ENCODE measurements around the gene PSD4.

Gene PSD4

DNA sequence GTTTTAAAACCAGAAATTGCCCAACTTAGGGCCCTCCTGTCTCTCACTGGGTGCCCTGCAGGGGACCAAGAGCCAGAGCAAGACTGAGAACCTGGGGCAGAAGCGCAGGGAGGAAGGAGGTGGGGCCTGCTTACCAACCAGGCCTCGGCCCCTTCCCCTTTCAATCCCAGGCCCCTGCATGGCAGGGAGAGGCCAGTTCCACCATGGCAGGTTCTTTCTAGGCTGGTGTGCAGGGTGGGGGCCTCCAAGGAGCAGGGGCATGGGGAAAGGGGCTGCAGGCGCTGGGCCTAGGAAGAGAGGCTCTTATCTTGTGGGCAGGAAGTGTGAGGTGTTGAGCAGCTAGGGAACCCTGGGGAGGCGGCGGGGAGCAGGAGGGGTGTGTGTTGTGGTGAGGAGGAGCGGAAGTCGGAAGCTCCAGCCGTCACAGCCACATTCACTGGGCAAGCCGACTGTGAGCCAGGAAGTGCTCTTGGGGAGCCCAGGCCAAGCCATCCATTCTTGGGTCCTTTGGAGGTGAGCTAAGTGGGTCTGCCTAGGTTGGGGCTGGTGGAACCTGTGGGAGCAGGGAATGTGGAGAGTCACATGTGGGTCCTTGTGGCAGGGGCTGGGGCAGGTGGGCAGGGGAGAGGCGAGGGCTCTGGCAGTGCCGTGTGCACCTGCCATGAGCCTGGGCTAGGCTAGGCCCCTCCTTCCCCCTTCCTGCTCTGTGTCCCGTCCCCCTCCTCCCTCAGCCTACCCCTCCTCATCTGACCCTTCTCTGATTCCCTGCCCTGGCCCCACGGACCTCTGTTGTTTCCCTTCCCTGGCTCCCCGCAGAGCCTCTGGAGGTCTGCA is at the start of gene PSD4:
Gene PSD4, plus strand, starts transcription at position 430 of the 834 bp plus-strand sequence. CDS start 8,486 bp downstream, outside the sequence.
- DNase-seq: no peak

DNA sequence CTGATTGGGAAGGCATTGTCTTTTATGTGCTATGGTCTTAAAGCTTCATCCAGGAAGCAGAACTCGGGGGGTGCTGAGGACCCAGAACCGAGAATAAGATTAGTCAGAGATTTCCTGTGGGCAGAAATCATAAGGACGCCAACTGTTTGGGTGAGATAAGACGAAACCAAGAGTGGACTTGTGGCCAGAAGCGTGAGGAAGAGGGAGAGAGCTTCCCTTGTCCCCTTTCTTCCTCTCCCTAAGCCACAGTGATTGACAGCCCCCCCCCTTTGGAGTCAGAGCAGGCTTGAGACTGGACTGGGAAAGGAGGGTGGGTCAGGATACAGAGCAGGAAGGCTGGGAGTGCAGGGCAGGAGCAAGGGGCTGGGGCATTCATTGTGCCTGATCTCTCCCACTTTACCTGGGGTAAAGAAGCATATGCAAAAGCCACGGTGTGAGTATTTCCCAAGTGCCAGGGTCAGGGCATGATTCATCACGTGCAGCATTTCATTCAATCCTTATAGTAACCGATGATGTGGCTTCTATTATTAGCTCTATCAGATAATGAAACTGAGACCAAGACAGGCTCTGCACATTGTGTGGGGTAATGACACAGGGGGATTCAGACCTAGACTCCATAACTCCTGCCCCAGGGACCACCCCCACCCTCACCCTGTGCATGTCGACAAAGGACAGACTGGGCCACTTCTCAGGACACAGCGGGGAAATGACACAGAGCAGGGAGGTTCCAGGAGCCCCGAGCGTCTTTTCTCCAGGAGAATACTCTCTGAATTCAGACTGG is 49.4 kb upstream of the PSD4 start:
- no peak for DNase-seq

DNA sequence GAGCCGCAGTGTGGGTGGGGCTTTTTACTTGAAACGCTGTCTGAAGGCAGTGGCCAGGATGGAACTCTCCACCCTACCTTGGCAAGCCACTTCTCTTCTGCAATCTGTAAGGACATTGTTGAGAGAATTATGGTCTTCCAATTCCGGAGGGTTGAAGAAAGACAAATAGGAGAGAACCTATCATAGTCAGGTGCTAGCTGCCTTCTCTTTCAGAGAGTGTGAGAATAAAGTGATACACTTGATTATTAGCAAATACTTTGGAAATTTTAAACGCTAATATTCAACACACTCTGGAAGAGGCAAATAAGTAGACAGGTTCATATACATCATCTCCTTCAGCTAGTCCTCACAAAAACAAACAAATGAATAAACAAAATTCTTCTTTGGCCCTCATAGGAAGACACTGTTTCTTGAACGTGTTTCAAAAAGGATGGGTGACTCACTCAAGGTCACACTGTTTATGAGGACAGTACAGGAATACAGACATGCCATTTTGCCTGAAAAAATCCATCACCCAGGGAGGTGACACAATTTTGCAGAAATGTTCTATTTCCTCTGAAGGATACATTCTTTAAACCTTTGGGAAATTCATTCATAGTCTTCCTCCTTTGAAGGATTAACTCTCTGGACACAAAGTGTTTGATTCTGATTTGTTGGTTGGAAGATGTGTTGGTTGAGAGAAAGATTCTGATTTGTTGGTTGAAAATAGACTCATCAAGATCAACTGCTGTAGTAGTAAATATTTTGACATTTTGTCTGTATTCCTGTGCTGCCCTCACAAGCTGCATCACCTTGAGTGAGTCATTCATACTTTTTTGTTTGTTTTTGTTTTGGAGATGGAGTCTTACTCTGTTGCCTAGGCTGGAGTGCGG is 48.6 kb upstream of the PSD4 start:
- DNase-seq: no peak

DNA sequence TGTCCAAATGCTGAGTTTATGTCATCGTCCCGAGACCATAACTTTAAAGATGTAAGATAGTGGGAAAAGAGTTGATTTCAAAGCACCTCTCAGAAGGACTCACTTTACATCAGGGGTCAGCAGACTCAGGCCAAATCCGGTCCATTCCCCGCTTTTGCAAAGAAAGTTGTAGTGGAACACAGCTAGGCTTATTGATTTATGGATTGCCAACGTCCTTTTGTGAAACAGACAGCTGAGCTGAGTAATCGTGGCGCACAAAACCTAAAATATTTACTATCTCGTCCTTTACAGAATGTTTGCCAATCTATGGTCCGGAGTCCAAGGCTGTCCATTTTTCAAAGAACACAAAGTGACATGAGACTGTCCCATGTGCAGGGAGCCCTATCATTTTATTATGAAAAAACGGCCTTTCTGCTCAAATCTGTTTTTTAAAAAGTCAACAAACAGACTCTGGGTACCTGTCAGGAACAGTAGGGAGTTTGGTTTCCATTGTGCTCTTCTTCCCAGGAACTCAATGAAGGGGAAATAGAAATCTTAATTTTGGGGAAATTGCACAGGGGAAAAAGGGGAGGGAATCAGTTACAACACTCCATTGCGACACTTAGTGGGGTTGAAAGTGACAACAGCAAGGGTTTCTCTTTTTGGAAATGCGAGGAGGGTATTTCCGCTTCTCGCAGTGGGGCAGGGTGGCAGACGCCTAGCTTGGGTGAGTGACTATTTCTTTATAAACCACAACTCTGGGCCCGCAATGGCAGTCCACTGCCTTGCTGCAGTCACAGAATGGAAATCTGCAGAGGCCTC is 46.7 kb upstream of the PSD4 start, which contains the start of gene IL1RN:
Gene IL1RN, plus strand, starts transcription at position 754 of the 801 bp plus-strand sequence. Its CDS starts 27 bp downstream, at position 781.
- no peak for DNase-seq

DNA sequence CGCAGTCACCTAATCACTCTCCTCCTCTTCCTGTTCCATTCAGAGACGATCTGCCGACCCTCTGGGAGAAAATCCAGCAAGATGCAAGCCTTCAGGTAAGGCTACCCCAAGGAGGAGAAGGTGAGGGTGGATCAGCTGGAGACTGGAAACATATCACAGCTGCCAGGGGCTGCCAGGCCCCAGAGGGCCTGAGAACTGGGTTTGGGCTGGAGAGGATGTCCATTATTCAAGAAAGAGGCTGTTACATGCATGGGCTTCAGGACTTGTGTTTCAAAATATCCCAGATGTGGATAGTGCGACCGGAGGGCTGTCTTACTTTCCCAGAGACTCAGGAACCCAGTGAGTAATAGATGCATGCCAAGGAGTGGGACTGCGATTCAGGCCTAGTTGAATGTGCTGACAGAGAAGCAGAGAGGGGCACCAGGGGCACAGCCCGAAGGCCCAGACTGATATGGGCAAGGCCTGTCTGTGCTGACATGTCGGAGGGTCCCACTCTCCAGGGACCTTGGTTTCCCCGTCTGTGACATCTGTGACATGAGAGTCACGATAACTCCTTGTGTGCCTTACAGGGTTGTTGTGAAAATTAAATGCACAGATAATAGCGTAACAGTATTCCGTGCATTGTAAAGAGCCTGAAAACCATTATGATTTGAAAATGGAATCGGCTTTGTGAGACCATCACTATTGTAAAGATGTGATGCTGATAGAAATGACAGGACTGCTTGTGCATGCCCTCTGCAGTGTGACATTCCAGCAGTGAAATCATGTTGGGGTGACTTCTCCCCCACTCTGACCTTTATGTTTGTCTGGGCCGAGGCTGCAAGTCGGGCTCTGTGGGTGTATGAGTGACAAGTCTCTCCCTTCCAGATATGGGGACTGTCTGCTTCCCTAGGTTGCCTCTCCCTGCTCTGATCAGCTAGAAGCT is 45.9 kb upstream of the PSD4 start:
- DNase-seq: no peak

DNA sequence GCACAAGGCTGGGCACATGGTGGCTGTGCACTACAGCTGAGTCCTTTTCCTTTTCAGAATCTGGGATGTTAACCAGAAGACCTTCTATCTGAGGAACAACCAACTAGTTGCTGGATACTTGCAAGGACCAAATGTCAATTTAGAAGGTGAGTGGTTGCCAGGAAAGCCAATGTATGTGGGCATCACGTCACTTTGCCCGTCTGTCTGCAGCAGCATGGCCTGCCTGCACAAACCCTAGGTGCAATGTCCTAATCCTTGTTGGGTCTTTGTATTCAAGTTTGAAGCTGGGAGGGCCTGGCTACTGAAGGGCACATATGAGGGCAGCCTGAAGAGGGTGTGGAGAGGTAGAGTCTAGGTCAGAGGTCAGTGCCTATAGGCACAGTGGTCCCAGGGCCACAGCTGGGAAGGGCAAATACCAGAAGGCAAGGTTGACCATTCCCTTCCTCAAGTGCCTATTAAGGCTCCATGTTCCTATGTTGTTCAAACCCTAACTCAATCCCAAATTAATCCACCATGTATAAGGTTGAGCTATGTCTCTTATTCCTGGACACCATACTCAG is 44.2 kb upstream of the PSD4 start:
- DNase-seq: no peak

DNA sequence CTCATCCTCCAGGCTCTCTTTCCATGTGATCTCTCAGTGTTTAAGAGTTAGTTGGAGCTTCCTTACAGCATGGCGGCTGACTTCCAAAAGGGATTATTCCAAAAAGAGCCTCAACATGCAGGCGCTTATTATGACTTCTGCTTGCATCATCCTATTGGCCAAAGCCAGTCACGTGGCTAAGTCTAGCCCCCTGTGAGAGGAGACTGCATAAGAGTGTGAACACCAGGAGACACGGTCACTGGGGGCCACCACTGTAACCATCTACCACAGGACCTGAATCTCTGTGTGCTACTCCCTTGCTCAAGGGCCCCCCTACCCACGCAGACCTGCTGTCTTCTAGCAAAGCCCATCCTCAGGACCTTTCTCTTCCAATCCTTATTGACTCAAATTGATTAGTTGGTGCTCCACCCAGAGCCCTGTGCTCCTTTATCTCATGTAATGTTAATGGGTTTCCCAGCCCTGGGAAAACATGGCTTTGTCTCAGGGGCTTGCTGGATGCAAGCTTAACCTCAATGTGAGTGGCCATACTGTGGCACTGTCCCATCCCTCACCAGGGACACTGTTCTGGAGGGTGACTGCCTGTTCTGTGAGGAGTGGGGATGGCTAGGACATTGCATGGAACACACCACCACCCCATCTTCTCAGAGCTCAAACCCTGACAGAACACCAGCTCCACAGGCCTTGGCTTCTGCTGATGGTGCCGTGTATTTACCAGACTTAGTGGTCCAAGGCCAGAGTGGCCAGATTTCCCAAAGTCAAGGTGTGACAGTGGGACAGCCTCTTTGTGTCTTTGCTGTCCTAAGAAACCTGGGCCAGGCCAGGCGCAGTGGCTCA is 42.2 kb upstream of the PSD4 start:
- DNase-seq: no peak

DNA sequence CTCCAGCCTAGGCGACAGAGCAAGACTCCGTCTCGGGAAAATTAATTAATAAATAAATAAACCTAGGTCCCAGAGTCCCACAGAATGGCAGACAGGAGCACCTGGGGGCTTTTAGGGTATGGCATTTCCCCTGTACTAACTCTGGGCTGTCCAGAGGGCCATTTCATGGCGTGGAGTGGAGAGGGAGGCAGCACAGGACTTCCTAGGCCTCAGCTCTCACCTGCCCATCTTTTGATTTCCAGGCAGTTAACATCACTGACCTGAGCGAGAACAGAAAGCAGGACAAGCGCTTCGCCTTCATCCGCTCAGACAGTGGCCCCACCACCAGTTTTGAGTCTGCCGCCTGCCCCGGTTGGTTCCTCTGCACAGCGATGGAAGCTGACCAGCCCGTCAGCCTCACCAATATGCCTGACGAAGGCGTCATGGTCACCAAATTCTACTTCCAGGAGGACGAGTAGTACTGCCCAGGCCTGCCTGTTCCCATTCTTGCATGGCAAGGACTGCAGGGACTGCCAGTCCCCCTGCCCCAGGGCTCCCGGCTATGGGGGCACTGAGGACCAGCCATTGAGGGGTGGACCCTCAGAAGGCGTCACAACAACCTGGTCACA is 41.3 kb upstream of the PSD4 start:
- no peak for DNase-seq

DNA sequence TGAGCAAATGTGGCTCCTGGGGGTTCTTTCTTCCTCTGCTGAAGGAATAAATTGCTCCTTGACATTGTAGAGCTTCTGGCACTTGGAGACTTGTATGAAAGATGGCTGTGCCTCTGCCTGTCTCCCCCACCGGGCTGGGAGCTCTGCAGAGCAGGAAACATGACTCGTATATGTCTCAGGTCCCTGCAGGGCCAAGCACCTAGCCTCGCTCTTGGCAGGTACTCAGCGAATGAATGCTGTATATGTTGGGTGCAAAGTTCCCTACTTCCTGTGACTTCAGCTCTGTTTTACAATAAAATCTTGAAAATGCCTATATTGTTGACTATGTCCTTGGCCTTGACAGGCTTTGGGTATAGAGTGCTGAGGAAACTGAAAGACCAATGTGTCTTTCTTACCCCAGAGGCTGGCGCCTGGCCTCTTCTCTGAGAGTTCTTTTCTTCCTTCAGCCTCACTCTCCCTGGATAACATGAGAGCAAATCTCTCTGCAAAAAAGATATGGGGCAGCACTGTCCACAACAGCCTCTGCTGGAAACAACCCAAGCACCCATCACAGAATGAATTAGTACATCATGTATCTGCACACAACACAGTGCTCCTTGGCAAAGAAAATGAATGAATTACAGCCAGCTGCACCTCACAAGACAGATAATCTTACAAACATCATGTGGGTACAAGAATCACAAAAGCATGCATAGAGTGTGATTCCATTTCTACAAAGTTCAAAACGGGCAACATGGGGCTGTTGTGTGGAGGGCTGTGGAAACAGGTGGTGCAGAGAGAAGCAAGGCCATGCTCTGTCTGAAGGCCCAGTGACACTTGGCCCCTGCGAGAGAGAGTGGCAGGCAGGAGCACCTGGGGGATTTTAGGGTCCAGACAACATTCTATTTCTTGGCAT is 39.8 kb upstream of the PSD4 start:
- no peak for DNase-seq

DNA sequence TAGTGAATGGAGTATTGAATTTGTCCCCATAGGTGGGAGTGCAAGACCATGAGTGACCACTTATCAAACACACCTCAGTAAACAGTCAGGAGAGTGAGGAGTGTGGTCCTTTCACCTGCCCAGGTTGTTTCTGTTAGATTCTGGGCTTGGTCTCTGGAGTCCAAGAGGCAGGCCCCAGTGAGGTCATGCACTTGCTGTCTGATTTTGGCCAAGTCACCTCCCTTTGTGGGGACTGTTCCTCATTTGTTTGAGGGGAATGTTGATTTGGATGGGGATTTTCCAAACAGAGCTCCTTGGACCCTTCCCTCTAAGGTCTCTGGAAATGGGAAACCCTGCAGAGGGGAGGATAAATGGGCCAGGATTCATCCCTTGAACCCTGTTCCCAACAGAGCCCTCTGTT is 39.1 kb upstream of the PSD4 start:
- DNase-seq: no peak

DNA sequence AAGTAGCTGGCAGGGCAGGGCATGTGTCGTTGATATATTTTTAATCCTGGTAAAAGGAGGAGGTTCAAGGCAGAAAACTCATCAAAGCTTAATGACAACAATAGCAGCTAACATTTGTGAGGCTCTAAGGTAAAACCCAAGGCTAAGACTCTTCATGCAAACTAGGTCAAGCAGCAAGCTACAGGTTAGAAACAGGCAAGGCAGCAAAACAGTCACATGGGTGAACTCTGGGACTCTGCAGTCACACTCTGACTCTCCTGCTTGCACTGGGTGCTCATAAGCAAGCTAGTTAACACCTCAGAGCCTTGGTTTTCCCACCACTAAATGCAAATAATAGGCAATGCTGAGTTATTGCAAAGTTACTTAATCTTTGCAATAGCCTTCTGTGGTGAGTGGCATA is 38.5 kb upstream of the PSD4 start:
- DNase-seq: no peak

DNA sequence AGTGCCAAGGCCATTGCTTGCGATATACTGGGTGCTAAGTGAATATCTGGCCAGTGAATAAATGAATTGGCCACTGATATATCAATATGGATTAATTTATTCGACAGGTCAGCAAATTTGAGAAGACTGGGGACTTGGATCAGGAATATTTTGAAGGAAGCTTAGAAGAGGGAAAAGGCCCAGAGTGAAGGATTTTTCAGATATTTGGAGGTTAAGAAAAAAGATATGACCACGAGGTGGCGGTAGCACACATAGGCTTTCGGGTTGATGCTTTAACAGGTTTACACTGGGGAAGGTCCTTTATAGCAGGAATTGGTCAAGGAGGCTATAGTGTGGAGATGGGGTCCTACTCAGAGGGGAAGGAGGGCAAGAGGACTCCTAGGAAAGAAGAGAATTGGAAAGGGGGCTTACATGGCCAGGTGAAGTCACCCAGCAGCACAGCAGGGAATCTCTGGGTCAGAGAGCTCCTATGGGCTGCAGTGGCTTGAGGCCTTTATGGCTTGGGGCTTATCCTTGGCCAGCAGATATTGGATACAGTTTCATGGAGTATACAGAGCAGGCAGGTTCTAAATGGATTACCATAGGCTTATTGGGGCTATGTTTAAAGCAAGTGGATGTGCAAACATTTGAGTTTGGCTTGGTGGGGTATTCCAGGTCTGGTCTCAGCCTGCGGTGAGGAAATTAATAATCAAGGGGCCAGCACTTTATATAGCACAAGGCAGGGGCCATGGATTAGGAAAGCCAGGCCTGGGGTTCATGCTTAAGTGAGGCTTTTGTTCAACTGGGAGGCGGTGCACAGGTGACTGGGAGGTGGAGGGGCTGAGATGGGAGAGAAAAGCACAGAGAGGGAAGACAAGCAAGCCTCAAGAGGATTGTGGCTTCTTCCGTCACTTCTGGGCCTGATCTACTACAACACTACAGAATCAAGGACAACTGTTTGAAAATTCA is 36.7 kb upstream of the PSD4 start:
- no peak for DNase-seq

DNA sequence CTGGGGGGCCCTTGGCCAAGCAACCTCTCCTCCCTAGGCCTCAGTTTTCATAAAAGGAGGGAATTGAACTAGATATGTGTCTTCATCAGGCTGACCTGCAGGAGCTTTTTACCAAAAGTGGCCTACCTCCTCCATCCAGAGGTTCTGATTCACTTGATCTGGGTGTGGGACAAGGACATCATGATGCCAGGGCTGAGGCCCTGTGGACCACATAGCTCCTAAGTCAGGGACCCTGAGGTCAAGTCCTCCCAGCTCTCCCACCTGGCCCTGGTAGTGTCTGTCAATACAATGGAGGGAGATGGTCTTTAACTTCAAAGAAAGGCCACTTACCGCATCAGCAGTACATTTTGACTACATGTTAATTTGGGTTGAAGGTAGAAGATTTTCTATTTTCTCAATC is 35.9 kb upstream of the PSD4 start:
- no peak for DNase-seq

DNA sequence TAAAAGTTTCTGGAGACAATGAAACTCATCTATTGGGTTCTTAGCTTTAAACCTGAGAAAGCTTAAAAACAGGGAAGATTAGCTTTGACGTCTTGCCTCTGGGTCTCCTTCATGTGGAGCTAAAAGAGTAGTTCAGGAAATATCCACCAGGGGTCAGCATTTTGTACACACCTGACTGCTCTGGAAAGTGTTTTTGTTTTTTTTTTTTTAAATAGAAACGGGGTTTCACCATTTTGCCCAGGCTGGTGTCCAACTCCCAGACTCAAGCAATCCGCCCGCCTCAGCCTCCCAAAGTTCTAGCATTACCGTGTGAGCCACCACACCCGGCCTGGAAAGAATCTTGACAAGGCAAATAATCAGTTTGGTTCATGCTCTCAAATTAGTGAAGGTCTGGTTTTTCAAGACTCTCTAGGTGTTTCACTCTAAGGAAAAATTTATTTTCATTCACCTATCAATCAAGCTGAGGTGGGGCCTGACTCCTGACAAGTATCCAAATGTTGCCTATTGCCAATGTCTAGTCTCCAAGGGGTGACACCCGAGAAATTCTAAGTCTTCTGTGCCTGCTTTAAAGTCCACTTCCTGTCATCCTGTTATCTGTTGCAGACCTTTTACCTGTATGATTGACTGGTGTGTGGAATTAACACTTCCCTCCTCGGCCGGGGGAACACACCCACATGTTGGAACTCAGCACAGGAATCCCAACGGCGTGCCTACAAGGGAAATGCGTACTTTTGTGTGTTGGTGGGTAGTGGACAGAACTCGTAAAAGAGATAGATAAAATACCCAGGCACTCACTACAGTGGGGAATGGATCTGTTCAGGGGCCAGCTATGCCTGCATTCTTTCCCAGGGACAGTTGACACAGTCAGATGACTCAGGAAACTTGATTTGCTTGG is 35.1 kb upstream of the PSD4 start:
- DNase-seq: peak; percentile 14

DNA sequence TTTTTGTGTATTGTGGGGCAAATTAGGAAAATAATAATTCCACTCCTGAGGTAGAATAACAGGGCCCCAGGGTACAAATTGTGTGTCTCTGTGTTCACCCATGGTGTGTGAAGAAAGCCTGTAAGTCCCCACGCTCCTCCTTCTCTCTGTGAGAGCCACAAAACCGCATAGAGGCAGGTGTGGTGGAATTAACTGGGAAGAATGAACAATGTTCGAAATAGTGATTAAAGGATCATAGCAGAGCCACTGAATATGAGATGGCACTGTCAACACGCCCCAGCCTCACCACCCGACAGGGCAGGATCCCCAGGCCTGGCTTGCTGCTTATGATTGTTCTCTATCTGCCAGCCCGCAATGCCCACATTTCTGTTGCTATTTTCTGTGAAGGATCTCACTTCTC is 32.3 kb upstream of the PSD4 start:
- DNase-seq: no peak

DNA sequence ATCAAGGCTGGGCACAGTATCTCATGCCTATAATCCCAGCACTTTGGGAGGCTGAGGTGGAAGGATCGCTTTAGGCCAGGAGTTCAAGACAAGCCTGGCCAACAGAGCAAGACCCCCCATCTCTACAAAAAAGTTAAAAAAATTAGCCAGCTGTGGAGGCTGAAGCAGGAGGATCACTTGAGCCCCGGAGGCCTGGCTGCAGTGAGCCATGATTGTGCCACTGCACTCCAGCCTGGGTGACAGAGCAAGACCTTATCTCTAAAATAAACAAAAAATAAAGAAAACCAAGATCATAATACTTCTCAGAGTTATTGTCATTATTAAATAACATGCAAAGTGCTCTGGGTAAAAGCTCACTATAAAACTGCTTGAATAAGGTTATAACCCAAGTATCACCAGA is 31.5 kb upstream of the PSD4 start:
- DNase-seq: no peak
